Liver (tissue), 9 donors: ENCODE data around the gene NSUN3. TPM values are rescaled to one million over a fixed set of nuclear protein-coding genes. Genes with fewer than 3 reads are reported as not detected.

Experiments used
- DNase-seq: peaks from one replicate; pipeline ENCODE4 v3.0.0-alpha.2; 2017; ENCODE audit warnings: low spot score
- H3K27ac ChIP-seq, 2 donors: one replicate each; pipeline ENCODE4 v1.7.0; 2013; ENCODE audit warnings: inconsistent platforms in 2 of 2, low read length in 2 of 2, control low read depth in 1 of 2, low read depth in 1 of 2, mild to moderate bottlenecking in 1 of 2
- H3K27me3 ChIP-seq, 4 donors: one replicate each; pipeline versions ENCODE4 v1.6.1 to v1.7.0; 2013; ENCODE audit warnings: low read length in 3 of 4, inconsistent platforms in 1 of 4, mild to moderate bottlenecking in 1 of 4, moderate library complexity in 1 of 4; ENCODE audit not compliant: control insufficient read depth in 4 of 4, insufficient read depth in 4 of 4
- H3K36me3 ChIP-seq, 4 donors: one replicate each; pipeline versions ENCODE4 v1.6.1 to v1.7.0; 2013; ENCODE audit warnings: low read length in 3 of 4, mild to moderate bottlenecking in 3 of 4, low read depth in 1 of 4, moderate library complexity in 1 of 4; ENCODE audit not compliant: control insufficient read depth in 4 of 4, insufficient read depth in 3 of 4
- H3K4me1 ChIP-seq, 4 donors: one replicate each; pipeline versions ENCODE4 v1.6.1 to v1.7.0; 2013; ENCODE audit warnings: low read length in 3 of 4, mild to moderate bottlenecking in 3 of 4, moderate library complexity in 1 of 4; ENCODE audit not compliant: control insufficient read depth in 4 of 4, insufficient read depth in 4 of 4
- H3K4me3 ChIP-seq, 3 donors: one replicate each; pipeline versions ENCODE4 v1.6.1 to v1.7.0; 2013; ENCODE audit warnings: low read length in 3 of 3, control low read depth in 1 of 3, low read depth in 1 of 3, mild to moderate bottlenecking in 1 of 3
- H3K9ac ChIP-seq, 2 donors: one replicate each; pipeline ENCODE4 v1.7.0; 2013; ENCODE audit warnings: low read length in 2 of 2, mild to moderate bottlenecking in 2 of 2, moderate library complexity in 2 of 2, control low read depth in 1 of 2, low read depth in 1 of 2
- H3K9me3 ChIP-seq, 4 donors: one replicate each; pipeline versions ENCODE4 v1.6.1 to v1.7.0; 2013; ENCODE audit warnings: low read length in 3 of 4; ENCODE audit not compliant: control insufficient read depth in 4 of 4
- ATF3 ChIP-seq: IDR thresholded peaks from 2 replicates; pipeline ENCODE4 v1.6.1; 2016; ENCODE audit warnings: antibody characterized with exemption
- EGR1 ChIP-seq, 2 donors: IDR thresholded peaks; 2 replicates each; pipeline ENCODE4 v1.6.1; 2016 to 2018; ENCODE audit warnings: antibody characterized with exemption in 2 of 2, low read depth in 2 of 2
- MAX ChIP-seq: IDR thresholded peaks from 2 replicates; pipeline ENCODE4 v1.6.1; 2016; ENCODE audit warnings: antibody characterized with exemption
- NR2F2 ChIP-seq: IDR thresholded peaks from 2 replicates; pipeline ENCODE4 v1.6.1; 2016; ENCODE audit warnings: antibody characterized with exemption
- REST ChIP-seq: IDR thresholded peaks from 2 replicates; pipeline ENCODE4 v1.6.1; 2016; ENCODE audit warnings: antibody characterized with exemption, mild to moderate bottlenecking
- RXRA ChIP-seq, 2 donors: IDR thresholded peaks; 2 replicates each; pipeline ENCODE4 v1.6.1; 2017 to 2018; ENCODE audit warnings: antibody characterized with exemption in 2 of 2, mild to moderate bottlenecking in 1 of 2
- SP1 ChIP-seq: IDR thresholded peaks from 2 replicates; pipeline ENCODE4 v1.6.1; 2018; ENCODE audit warnings: antibody characterized with exemption, mild to moderate bottlenecking
- TAF1 ChIP-seq: conservative IDR thresholded peaks from 2 replicates; pipeline ENCODE4 v1.6.1; 2016; ENCODE audit warnings: antibody characterized with exemption, mild to moderate bottlenecking
- WGBS: extraction: QIAGEN DNeasy Blood & Tissue Kit; methylation state at CpG from one replicate; pipeline ENCODE4 v1.1.7; 2013; 5-methylcytosine and 5-hydroxymethylcytosine counted together
- polyA plus RNA-seq, 2 donors: library from polyadenylated mRNA; stranded (reverse) in 1 of 2; unstranded in 1 of 2; fragments of 200-250 nt in 1 of 2; fragments of >200 nt in 1 of 2; fragmentation: Nextera tagmentation in 1 of 2; extraction: Ambion mirVana in 1 of 2; gene quantifications; one replicate each; pipeline versions ENCODE4 v1.2.1 to v1.2.3, GENCODE V29; 2013 to 2015
- total RNA-seq, 2 donors: library from RNA; depleted of rRNA; stranded (reverse); fragments of >200 nt; gene quantifications; one replicate each; pipeline ENCODE4 v1.2.3, GENCODE V29; 2014
- TF ChIP-seq, protein P1 (sequence below): IDR thresholded peaks from 2 replicates; pipeline ENCODE4 v1.6.1; 2016; ENCODE audit warnings: antibody characterized with exemption
- TF ChIP-seq, protein P2 (sequence below): fragments of 150-350 bp; IDR thresholded peaks from 2 replicates; pipeline ENCODE4 v1.5.1; 2017; ENCODE audit warnings: improper control_type of control experiment, low read depth, low read length; ENCODE audit not compliant: missing input control
- donor health status: healthy.
- donor health status: healthy.
- donor health status: healthy.
- donor health status: healthy.
- donor health status: healthy.

The NSUN3 gene
- total and polyA plus RNA-seq, 4 donors, result 3.8 to 14.6 (median 8.1) TPM

- Histone ChIP-seq H3K9me3 (no peaks in the 10 kb centered on the region), H3K36me3 (peaks cover 2 to 22% (median 13%) of the 10 kb centered on the region in 4 donors), H3K4me3 (no peak overlapping the region), H3K27me3 (no peaks in the 10 kb centered on the region), H3K27ac (no peak overlapping the region), H3K9ac (no peak overlapping the region), H3K4me1 (no peaks in the 10 kb centered on the region)
- TF ChIP-seq NR2F2, result no peak
- DNase-seq, result no peak
- 98% methylated on average over 1 of the region's 1 CpG for WGBS
These were observed 30.3 kb downstream of the NSUN3 start for GRCh38 chr3:94093151-94093550.

DNA sequence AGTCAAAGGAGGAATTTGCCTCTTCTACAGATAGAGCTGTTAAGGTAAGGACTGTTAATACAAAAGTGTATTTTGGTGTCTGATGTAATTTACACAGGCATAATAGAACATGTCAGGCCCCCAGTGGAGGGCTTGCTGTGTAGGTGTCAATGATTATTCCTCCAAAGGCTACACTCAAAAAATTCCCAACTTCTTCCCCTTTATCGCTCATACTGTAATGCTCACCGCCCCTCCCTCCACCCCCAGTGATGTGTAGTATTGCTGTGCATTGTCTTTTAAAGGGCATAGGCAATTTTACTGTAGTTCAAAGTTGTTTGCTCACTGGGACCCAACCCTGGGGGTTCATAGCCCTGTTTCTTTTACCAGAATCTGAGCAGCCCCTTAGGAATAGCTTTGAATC is 32.2 kb downstream of the NSUN3 start:
- peaks cover 4 to 27% (median 21%) of the 10 kb centered on the region in 4 donors for H3K36me3 ChIP-seq

More for the DNA sequence above, 32.2 kb downstream of the NSUN3 start:
- no peaks in the 10 kb centered on the region for H3K27me3 ChIP-seq
- no peak for DNase-seq
- no peaks in the 10 kb centered on the region for H3K9me3 ChIP-seq
- no peaks in the 10 kb centered on the region for H3K4me1 ChIP-seq
- WGBS, result 99% methylated on average over 2 of the region's 2 CpGs
- H3K27ac ChIP-seq, result no peak overlapping the region
- no peak overlapping the region for H3K9ac ChIP-seq
- no peak for TF ChIP-seq TAF1
- no peak for TF ChIP-seq SP1
- TF ChIP-seq, protein P1, sequence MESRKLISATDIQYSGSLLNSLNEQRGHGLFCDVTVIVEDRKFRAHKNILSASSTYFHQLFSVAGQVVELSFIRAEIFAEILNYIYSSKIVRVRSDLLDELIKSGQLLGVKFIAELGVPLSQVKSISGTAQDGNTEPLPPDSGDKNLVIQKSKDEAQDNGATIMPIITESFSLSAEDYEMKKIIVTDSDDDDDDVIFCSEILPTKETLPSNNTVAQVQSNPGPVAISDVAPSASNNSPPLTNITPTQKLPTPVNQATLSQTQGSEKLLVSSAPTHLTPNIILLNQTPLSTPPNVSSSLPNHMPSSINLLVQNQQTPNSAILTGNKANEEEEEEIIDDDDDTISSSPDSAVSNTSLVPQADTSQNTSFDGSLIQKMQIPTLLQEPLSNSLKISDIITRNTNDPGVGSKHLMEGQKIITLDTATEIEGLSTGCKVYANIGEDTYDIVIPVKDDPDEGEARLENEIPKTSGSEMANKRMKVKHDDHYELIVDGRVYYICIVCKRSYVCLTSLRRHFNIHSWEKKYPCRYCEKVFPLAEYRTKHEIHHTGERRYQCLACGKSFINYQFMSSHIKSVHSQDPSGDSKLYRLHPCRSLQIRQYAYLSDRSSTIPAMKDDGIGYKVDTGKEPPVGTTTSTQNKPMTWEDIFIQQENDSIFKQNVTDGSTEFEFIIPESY, result no peak
- no peak for TF ChIP-seq MAX
- no peak for TF ChIP-seq REST
- no peak for TF ChIP-seq EGR1 (IDR thresholded peaks at IDR 0.05; ENCODE audit: low read depth in 2 of 2)
- TF ChIP-seq, protein P2, sequence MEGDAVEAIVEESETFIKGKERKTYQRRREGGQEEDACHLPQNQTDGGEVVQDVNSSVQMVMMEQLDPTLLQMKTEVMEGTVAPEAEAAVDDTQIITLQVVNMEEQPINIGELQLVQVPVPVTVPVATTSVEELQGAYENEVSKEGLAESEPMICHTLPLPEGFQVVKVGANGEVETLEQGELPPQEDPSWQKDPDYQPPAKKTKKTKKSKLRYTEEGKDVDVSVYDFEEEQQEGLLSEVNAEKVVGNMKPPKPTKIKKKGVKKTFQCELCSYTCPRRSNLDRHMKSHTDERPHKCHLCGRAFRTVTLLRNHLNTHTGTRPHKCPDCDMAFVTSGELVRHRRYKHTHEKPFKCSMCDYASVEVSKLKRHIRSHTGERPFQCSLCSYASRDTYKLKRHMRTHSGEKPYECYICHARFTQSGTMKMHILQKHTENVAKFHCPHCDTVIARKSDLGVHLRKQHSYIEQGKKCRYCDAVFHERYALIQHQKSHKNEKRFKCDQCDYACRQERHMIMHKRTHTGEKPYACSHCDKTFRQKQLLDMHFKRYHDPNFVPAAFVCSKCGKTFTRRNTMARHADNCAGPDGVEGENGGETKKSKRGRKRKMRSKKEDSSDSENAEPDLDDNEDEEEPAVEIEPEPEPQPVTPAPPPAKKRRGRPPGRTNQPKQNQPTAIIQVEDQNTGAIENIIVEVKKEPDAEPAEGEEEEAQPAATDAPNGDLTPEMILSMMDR, result no peak
- TF ChIP-seq RXRA (IDR thresholded peaks at IDR 0.05), result no peak
- TF ChIP-seq NR2F2, result no peak
- no peak for TF ChIP-seq ATF3
- no peak overlapping the region for H3K4me3 ChIP-seq
